ENCODE measurements around the gene RIPOR2.

The RIPOR2 gene

GRCh38 chr6:24874776-24875533 lies 60.8 kb downstream of the RIPOR2 start:
- no peak for DNase-seq

- no peak for DNase-seq
Observed at GRCh38 chr6:24874128-24874527, 61.6 kb downstream of the RIPOR2 start.

GRCh38 chr6:24872779-24873178 lies 63.0 kb downstream of the RIPOR2 start:
- DNase-seq, result no peak

- DNase-seq, result no peak
Observed at GRCh38 chr6:24868765-24869164, 67.0 kb downstream of the RIPOR2 start.

- DNase-seq, result no peak
Observed at GRCh38 chr6:24867104-24867703, 68.6 kb downstream of the RIPOR2 start.

- DNase-seq, result peak; percentile 46
Observed at GRCh38 chr6:24865161-24865560, 70.6 kb downstream of the RIPOR2 start.

- peak; percentile 87 for DNase-seq
Observed at GRCh38 chr6:24864343-24864742, 71.4 kb downstream of the RIPOR2 start.

GRCh38 chr6:24861934-24862333 lies 73.8 kb downstream of the RIPOR2 start:
- DNase-seq, result no peak

GRCh38 chr6:24859608-24860200 lies 76.1 kb downstream of the RIPOR2 start:
- DNase-seq, result no peak

GRCh38 chr6:24859132-24859531 lies 76.6 kb downstream of the RIPOR2 start:
- DNase-seq, result no peak

GRCh38 chr6:24858177-24858653 lies 77.5 kb downstream of the RIPOR2 start:
- DNase-seq, result no peak

- DNase-seq, result no peak
Observed at GRCh38 chr6:24856901-24857670, 78.7 kb downstream of the RIPOR2 start.

- no peak for DNase-seq
Observed at GRCh38 chr6:24856246-24856599, 79.5 kb downstream of the RIPOR2 start.

GRCh38 chr6:24855395-24856245 lies 80.1 kb downstream of the RIPOR2 start:
- peak; percentile 69 for DNase-seq

- DNase-seq, result peak; percentile 23
Observed at GRCh38 chr6:24854077-24854666, 81.6 kb downstream of the RIPOR2 start.

- DNase-seq, result no peak
Observed at GRCh38 chr6:24851086-24851485, 84.7 kb downstream of the RIPOR2 start.

GRCh38 chr6:24849713-24850112 lies 86.0 kb downstream of the RIPOR2 start:
- no peak for DNase-seq

- DNase-seq, result no peak
Observed at GRCh38 chr6:24848461-24848860, 87.3 kb downstream of the RIPOR2 start.

- DNase-seq, result no peak
Observed at GRCh38 chr6:24847402-24847801, 88.4 kb downstream of the RIPOR2 start.

GRCh38 chr6:24845578-24845977 lies 90.2 kb downstream of the RIPOR2 start:
- DNase-seq, result no peak

GRCh38 chr6:24844903-24845302 lies 90.9 kb downstream of the RIPOR2 start:
- DNase-seq, result no peak

GRCh38 chr6:24844061-24844460 lies 91.7 kb downstream of the RIPOR2 start:
- DNase-seq, result no peak
